ENCODE results near the gene SLC4A8. TPM values are rescaled to one million over a fixed set of nuclear protein-coding genes. Genes with fewer than 3 reads are reported as not detected.
A peak's percentile ranks its signal among the peaks of the same experiment; 100 is the strongest.

Gene SLC4A8
- total RNA-seq, 1 donor from 2014 or later: 8.3 TPM

DNA sequence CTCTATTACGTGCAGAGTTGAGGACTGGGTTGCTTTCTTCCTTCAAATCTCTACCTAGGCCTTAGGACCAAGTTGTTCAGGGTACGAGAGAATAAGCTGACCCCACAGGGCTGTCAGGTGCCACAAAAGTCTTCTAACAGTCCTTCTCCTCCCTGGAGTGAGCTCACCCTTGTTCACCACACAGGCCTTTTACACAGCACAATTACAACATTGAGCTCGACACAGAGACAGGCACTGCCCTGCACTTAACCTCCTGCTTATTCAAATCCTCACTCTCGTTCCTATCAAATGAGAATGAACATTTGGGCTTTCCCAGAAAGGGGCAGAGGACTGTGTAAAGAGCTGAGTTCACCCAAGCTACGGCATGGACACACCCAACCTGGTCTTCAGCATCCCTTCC, 35.8 kb upstream of the SLC4A8 start:
- H3K36me3 ChIP-seq: no peaks in the 10 kb centered on the region
- H3K4me3 ChIP-seq: no peak overlapping the region
- H3K27ac ChIP-seq: no peak overlapping the region
- H3K27me3 ChIP-seq (ENCODE audit: low read depth): peaks cover 7% of the 10 kb centered on the region
- TF ChIP-seq CTCF (IDR thresholded peaks at IDR 0.05): no peak
- peaks cover 31% of the 10 kb centered on the region for H3K4me1 ChIP-seq
- no peaks in the 10 kb centered on the region for H3K9me3 ChIP-seq
- no peak for ATAC-seq
- no peak for DNase-seq
- intact Hi-C loops (cut with DNase I): no loop called here

DNA sequence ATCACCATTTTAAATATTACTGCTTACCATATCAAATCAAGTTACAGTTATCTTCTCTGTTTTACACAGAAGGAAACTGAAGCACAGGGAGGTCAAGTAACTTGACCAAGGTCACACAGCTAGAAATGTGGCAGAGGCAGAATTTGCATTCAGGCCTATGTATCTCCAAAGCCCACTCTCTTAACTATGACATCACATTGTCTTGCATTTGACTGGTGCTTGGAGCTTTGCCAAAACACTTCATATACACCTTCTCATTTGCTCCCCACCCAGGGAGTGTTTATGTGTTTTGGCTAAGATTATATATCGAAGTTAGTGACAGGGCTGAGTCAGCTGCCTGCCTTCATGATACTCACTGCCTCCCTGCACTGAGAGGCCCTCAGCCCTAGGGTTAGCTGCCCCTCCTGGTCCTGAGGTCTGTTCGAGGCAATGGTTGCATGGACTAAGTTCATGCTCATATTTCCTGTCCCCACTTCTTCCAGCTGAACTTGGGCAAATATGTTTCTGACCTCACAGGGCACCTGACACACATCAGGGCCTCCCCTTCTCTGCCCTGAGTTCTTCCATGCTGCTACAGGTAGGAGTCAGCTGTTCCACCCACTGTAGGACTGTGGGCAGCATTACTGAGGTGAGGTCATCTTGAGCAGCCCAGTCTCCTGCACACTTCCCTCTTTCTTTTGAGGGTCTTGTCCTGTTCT, 35.2 kb upstream of the SLC4A8 start:
- intact Hi-C loops (cut with DNase I): no loop called here
- DNase-seq (no peak), ATAC-seq (peak in 1 of 2 donors; percentile 23)
- H3K4me1 ChIP-seq: peaks cover 37% of the 10 kb centered on the region
- H3K36me3 ChIP-seq: no peaks in the 10 kb centered on the region
- no peak overlapping the region for H3K27ac ChIP-seq
- peaks cover 7% of the 10 kb centered on the region for H3K27me3 ChIP-seq (ENCODE audit: low read depth)
- no peak overlapping the region for H3K4me3 ChIP-seq
- no peaks in the 10 kb centered on the region for H3K9me3 ChIP-seq
- no peak for TF ChIP-seq CTCF (IDR thresholded peaks at IDR 0.05)

GRCh38 chr12:51390457-51390856, 34.2 kb upstream of the SLC4A8 start:
- H3K27me3 ChIP-seq (ENCODE audit: low read depth): peaks cover 7% of the 10 kb centered on the region
- intact Hi-C loops (cut with DNase I): no loop called here
- no peak for DNase-seq
- no peak for TF ChIP-seq CTCF (IDR thresholded peaks at IDR 0.05)
- ATAC-seq: no peak
- no peaks in the 10 kb centered on the region for H3K36me3 ChIP-seq
- H3K4me1 ChIP-seq: peaks cover 43% of the 10 kb centered on the region
- peak overlapping the region; percentile 70 for H3K4me3 ChIP-seq
- H3K27ac ChIP-seq: peak overlapping the region; percentile 79
- H3K9me3 ChIP-seq: no peaks in the 10 kb centered on the region

- Histone ChIP-seq H3K4me3 (peak overlapping the region; percentile 70), H3K27me3 (ENCODE audit: low read depth) (peaks cover 7% of the 10 kb centered on the region), H3K27ac (peak overlapping the region; percentile 79), H3K9me3 (no peaks in the 10 kb centered on the region), H3K4me1 (peaks cover 43% of the 10 kb centered on the region), H3K36me3 (no peaks in the 10 kb centered on the region)
- peak; percentile 63 for DNase-seq
- ATAC-seq: peak; percentile 48 to 58
- no peak for TF ChIP-seq CTCF (IDR thresholded peaks at IDR 0.05)
- intact Hi-C loops (cut with DNase I): no loop called here
These were observed 33.7 kb upstream of the SLC4A8 start for GRCh38 chr12:51390891-51391282.

GRCh38 chr12:51391283-51392123, 33.1 kb upstream of the SLC4A8 start, which contains the start of gene GALNT6:
Gene GALNT6, minus strand, starts transcription at chr12:51391406. Its CDS starts 11,625 bp downstream, at chr12:51379781.
- ATAC-seq (peak; percentile 84 to 86), DNase-seq (peak; percentile 69)
- intact Hi-C loops (cut with DNase I): no loop called here
- TF ChIP-seq CTCF (IDR thresholded peaks at IDR 0.05): no peak
- peak within 1 kb of the TSS; percentile 79 for H3K27ac ChIP-seq
- H3K36me3 ChIP-seq: no peaks in the 10 kb centered on the region
- peaks cover 7% of the 10 kb centered on the region for H3K27me3 ChIP-seq (ENCODE audit: low read depth)
- peak within 1 kb of the TSS; percentile 70 for H3K4me3 ChIP-seq
- H3K4me1 ChIP-seq: peaks cover 43% of the 10 kb centered on the region
- H3K9me3 ChIP-seq: no peaks in the 10 kb centered on the region

Data from lower lobe of right lung (tissue), 2 donors.